HG03097 (cell line): ENCODE measurements around the gene USO1.
"Not testable (repeated sequence)": the region's sequence is repeated elsewhere in the genome, so short reads cannot be mapped to it uniquely, and the experiment has no call there.

Source experiments
- ATAC-seq: cut with Tn5 transposase; IDR thresholded peaks from one replicate; pipeline ENCODE4 v1.9.1; 2021; ENCODE audit not compliant: unreplicated experiment, low FRiP score

Gene USO1

DNA sequence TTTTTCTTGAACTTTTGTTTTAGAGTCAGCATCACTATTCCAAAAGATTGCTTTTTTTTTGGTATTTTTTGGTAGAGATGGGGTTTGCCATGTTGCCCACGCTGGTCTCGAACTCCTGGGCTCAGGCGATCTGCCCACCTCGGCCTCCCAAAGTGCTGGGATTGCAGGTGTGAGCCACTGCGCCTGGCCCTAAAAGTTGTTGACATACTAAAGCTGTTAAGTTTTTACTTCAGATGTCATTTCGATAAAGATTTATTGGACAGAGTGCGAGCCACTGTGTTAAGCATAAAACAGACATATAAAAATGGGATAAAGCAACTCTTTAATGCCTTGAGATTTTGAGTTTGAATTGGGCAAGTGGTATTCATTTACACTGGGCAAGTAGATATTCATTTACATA lies 28.3 kb downstream of the USO1 start:
- ATAC-seq, result no peak

DNA sequence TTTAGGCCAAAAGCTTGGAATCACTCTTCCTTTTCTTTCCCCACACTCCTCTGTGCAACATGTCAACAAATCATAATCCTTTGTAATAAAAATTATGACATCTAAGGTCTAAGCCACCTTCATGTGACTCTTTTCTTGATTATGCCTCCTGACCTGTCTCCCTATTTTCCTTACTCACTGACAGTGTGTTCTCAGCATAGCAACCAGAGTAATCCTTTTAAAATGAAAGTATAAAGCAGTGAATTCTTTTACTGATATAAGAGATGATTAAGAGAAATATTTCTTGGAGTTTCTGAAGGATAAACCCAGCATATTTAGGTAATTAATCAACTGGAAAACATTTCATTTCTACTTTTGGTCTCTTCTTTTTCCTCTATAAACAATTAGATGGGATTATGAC lies 44.7 kb downstream of the USO1 start:
- ATAC-seq, result no peak

DNA sequence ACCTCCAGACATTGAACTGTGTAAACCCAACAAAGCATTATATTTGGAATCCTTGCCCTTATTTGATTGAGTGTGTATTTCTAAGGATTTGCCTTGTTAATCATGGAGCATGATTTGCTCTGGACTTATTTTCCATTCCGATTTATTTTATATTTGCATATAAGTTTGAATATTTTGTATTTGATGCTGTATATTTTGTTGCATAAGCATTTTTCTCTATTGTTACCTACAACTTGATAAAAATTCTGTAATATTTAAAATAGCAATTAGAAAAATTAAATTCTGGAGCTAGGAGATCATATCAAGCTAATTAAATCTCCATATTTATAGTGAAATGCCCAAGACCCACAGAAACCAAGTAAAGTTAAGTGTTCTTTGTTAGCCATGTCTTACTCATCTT lies 47.2 kb downstream of the USO1 start:
- no peak for ATAC-seq

DNA sequence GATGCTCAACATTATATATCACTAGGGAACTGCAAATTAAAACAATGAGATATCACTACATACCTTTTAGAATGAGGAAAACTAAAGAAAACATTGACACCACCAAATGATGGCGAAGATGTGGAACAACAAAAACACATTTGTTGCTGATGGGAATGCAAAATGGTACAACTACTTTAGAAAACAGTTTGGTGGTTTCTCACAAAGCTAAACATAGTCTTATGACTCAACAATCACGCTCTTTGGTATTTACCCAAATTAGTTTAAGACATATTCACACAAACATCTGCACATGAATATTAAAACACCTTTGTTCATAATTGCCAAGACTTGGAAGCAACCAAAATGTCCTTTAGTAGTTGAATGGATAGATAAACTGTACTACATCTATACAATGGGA lies 53.2 kb downstream of the USO1 start:
- ATAC-seq, result no peak

GRCh38 chr4:75779105-75779757 lies 54.9 kb downstream of the USO1 start:
- ATAC-seq, result no peak

DNA sequence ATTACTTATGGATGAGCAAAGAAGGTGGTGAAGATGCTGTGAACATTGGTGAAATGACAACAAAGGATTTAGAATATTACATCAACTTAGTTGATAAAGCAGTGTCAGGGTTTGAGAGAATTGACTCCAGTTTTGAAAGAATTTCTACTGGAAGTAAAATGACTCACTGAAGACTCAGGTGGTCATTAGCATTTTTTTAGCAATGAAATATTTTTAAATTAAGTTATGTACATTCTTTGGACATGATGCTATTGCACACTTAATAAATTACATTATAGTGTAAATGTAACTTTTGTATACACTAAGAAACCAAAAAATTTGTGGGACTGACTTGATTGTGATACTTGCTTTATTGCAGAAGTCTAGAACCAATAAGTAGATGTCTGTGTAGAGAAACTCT lies 56.9 kb downstream of the USO1 start:
- ATAC-seq, result no peak

GRCh38 chr4:75786526-75786925 lies 62.1 kb downstream of the USO1 start:
- ATAC-seq, result no peak

DNA sequence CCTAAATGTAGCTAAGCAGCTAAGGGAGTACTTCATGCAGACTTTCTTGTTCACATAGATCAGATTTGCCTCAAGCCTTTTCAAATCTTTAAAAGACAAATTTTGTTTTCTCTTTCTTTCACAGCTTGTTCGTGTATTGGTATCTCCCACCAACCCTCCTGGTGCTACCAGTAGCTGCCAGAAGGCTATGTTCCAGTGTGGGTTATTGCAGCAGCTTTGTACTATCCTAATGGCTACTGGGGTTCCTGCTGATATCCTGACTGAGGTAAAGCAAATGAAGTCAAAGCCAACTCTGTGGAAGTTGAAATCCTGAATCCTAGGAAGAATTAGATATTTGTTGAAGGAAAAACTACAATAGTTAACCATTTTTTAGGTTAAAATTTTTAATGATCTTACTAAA lies 62.6 kb downstream of the USO1 start:
- no peak for ATAC-seq

DNA sequence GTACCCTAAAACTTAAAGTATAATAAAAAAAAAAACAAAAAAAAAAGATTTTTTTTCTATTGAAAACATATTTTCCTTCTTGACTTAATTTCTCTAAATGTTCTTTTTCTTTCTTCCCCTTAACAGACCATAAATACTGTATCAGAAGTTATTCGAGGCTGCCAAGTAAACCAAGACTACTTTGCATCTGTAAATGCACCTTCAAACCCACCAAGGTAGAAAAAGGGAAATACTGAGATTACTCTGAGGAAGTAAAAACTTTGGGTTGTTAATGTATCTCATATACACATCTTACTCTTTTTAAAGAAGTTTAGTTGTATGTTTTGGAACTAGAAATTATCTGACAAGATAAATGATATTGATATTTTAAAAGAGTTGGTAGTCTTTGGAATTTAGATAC lies 65.6 kb downstream of the USO1 start:
- no peak for ATAC-seq

DNA sequence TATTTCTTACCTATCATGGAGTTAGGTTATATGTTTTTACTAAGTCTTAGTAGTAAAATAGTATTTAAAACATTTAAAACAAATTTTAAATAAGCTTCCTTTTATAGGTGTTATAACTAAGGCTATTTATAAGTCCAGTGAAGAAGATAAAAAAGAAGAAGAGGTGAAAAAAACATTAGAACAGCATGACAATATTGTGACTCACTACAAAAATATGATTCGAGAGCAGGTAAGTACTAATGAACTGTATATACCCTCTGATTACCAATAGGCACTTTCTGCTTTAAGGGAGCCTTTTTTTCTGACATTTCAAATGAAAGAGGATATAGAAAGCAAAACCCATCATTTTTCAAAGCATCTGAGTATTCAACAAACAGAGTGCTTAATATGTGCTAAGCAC lies 76.6 kb downstream of the USO1 start:
- no peak for ATAC-seq

DNA sequence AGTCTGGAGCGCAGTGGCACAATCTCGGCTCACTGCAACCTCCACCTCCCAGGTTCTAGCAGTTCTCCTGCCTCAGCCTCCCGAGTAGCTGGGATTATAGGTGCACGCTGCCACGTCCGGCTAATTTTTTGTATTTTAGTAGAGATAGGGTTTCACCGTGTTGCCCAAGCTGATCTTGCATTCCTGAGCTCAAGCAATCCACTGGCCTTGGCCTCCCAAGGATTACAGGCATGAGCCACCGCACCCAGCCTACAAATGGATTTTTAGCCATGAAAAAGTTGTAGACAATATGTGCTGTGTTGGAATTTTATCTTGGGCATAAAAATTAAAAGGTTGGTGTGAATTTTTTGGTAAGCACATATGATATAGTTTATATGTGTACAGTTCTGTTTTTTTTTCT lies 81.7 kb downstream of the USO1 start:
- ATAC-seq, result not testable (repeated sequence)

DNA sequence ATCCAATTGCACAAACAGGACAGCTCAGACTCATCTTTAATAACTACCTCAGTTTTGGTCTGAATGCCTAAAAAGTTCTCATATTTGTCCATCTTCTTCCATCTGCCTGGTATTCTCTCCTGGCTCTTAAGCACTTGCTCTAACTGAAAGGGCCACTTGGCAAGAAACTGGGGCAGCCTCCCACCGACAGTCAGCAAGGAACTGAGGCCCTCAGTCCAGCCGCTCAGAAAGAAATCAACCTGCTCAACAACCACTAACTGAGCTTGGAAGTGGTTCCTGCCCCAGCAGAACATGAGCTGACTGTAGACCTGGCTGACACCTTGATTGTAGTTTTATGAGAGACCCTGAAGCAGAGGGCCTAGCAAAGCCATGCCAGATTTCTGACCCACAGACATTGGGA lies 93.5 kb downstream of the USO1 start:
- no peak for ATAC-seq

GRCh38 chr4:75819121-75819520 lies 94.7 kb downstream of the USO1 start:
- no peak for ATAC-seq

- ATAC-seq, result no peak
Observed at GRCh38 chr4:75820197-75820596, 95.8 kb downstream of the USO1 start.

- ATAC-seq, result no peak
Observed at GRCh38 chr4:75820676-75821075, 96.3 kb downstream of the USO1 start.

DNA sequence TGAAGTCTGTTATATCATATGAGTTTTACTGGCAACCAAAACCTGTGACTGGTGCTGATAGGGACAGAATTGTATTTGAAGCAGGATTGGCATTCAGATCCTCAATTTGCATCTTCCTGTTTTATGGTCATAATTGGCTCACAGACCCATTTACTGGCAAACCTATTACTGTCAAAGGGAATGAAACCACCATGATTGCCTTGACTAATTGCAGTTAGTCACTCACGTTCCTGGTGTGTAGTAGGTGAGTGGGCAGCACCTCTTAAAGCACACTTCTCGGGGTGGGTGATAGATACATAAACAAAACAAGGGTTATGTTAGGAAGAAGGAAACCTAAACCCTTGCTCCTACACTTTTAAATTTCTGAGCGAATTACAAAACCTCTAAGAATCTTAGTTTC lies 96.8 kb downstream of the USO1 start:
- no peak for ATAC-seq

GRCh38 chr4:75821966-75822365 lies 97.6 kb downstream of the USO1 start:
- no peak for ATAC-seq

DNA sequence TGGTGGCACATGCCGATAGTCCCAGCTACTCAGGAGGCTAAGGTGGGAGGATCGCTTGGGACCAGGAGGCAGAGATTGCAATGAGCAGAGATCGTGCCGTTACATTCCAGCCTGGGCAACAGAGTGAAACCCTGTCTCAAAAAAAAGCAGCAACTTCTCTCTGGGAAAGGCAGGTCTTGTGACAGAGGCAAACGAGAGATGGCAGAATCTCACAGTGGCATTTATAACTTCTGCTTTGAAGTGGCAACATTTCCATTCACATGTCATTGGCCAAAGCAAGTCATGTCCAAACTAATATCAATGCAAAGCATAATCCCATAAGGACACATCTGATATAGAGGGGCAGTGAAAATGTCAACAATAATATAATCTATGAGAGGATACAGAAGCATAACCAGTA lies 98.0 kb downstream of the USO1 start:
- ATAC-seq, result no peak

- ATAC-seq, result no peak
Observed at GRCh38 chr4:75823812-75824211, 99.4 kb downstream of the USO1 start.

GRCh38 chr4:75830906-75831305 lies 106.5 kb downstream of the USO1 start:
- ATAC-seq, result no peak

DNA sequence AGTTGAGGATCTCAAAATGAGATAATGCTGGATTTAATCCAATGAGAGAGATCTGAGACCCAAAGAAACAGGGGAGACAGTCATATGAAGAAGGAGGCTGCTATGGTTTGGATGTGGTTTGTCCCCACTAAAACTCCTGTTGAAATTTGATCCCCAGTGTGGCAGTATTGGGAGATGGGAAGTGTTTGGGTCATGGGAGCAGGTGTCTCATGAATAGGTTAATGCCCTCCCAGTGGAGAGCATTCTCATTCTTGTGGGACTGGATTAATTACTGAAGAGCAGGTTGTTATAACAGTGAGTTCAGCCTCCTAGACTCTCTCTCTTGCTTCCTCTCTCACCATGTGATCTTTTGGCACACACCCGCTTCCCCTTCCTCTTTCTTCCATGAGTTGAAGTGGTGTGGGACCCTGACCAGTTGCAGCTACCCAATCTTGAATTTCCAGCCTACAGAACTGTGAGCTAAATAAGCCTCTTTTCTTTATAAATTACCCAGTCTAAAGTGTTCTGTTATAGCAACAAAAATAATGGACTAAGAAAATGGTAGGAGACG lies 107.6 kb downstream of the USO1 start:
- no peak for ATAC-seq

DNA sequence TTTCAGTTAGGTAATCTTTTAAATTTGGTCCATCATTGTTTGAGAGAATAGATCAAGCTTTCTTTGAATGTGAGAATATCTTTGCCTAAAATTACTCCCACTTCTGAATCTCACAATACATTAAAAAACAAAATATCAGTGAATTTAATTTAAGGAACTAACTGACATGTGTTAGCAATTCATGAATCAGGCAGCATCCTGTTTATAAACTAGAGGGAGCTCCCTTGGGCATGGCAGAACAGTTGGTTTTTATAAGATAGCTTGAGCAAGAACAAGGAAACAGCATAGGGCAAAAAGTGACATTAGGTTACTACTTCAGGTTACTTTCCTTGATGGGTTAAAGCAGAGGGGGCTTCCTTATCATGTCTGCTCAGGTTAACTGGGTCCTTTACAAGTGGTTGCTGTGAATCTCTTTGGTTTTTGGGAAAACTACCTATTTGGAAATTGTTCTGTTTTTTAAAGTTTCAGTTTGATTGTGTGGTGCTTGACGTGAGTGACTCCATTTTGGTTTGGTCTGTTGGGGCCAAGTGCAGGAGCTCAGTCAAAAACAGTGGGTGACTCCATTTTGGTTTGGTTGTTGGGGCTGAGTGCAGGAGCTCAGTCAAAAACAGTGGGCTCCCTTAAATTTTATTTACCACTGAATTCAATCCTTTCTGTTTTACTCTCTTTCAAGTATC lies 109.9 kb downstream of the USO1 start:
- no peak for ATAC-seq
